PC-9 (cell line): ENCODE results near the gene DTD2. TPM values are rescaled to one million over a fixed set of nuclear protein-coding genes. Genes with fewer than 3 reads are reported as not detected.

Experiments
- BruUV-seq: library from RNA; stranded (reverse); fragments of 400-500 nt; replicated peaks from 2 replicates; lab custom pipeline; 2021; lab: Mats Ljungman, UMichigan
- CTCF ChIA-PET: fragments of 300-600 bp; sonication (Branson Sonifier 250); formaldehyde crosslinking; loops from one replicate; lab custom pipeline; 2022; ENCODE audit warnings: antibody characterized with exemption; lab: Charles Lee
- POLR2A ChIA-PET: fragments of 300-600 bp; sonication (Branson Sonifier 250); formaldehyde crosslinking; loops from one replicate; lab custom pipeline; 2022; ENCODE audit warnings: antibody characterized with exemption; ENCODE audit not compliant: unreplicated experiment; lab: Charles Lee
- DNase-seq, 2 experiments: peaks; one replicate each; pipeline versions ENCODE4 v3.0.0 to v3.0.0-alpha.2; 2015 to 2022; ENCODE audit warnings: mixed read lengths in 1 of 2
- H2AFZ ChIP-seq: fragments of 200-600 bp; sonication (generic); 2 replicates; pipeline ENCODE4 v1.8.1; 2017; ENCODE audit warnings: antibody characterized with exemption
- H3F3A ChIP-seq: fragments of 200-600 bp; sonication (generic); 2 replicates; pipeline ENCODE4 v1.8.1; 2017; ENCODE audit warnings: antibody characterized with exemption, mild to moderate bottlenecking, low read depth; ENCODE audit not compliant: insufficient read depth
- H3K27ac ChIP-seq: fragments of 200-600 bp; sonication (generic); 2 replicates; pipeline ENCODE4 v1.6.1; 2016; ENCODE audit warnings: mixed run types
- H3K27me3 ChIP-seq: fragments of 200-600 bp; sonication (generic); 2 replicates; pipeline ENCODE4 v1.6.1; 2016; ENCODE audit warnings: low read depth, mixed run types; ENCODE audit not compliant: insufficient read depth
- H3K36me3 ChIP-seq: fragments of 200-600 bp; sonication (generic); 2 replicates; pipeline ENCODE4 v1.6.1; 2016; ENCODE audit warnings: low read depth, mixed run types
- H3K4me1 ChIP-seq: fragments of 200-600 bp; sonication (generic); replicated peaks from 2 replicates; pipeline ENCODE4 v1.6.1; 2016; ENCODE audit warnings: mixed run types; ENCODE audit not compliant: insufficient read depth
- H3K4me2 ChIP-seq: fragments of 200-600 bp; sonication (generic); 2 replicates; pipeline ENCODE4 v1.6.1; 2017; ENCODE audit warnings: mixed run types
- H3K4me3 ChIP-seq: fragments of 200-600 bp; sonication (generic); 2 replicates; pipeline ENCODE4 v1.6.1; 2016; ENCODE audit warnings: mixed run types
- H3K79me2 ChIP-seq: fragments of 200-600 bp; sonication (generic); 2 replicates; pipeline ENCODE4 v1.6.1; 2017; ENCODE audit warnings: low read depth, mixed run types
- H3K9me2 ChIP-seq: fragments of 200-600 bp; sonication (generic); 2 replicates; pipeline ENCODE4 v1.8.1; 2017; ENCODE audit warnings: mild to moderate bottlenecking; ENCODE audit not compliant: insufficient read depth
- H3K9me3 ChIP-seq: fragments of 200-600 bp; sonication (generic); 2 replicates; pipeline ENCODE4 v1.8.1; 2016; ENCODE audit warnings: low read depth; ENCODE audit not compliant: insufficient read depth
- H4K20me1 ChIP-seq: fragments of 200-600 bp; sonication (generic); 2 replicates; pipeline ENCODE4 v1.8.1; 2017; ENCODE audit not compliant: insufficient read depth
- EZH2 ChIP-seq: fragments of 200-600 bp; sonication (generic); IDR thresholded peaks from 2 replicates; pipeline ENCODE4 v1.8.0; 2017; ENCODE audit warnings: antibody characterized with exemption, low read depth
- intact Hi-C: fragments of 100-400 bp; cut with micrococcal nuclease; formaldehyde crosslinking; loops from one replicate; pipeline ENCODE4 v1.10.0; 2022; ENCODE audit not compliant: unreplicated experiment
- total RNA-seq: library from RNA; stranded (reverse); gene quantifications from 2 replicates; pipeline ENCODE4 v1.2.3, GENCODE V29; 2021
- TF ChIP-seq, protein P1 (sequence below): fragments of 200-600 bp; sonication (generic); conservative IDR thresholded peaks from 2 replicates; pipeline ENCODE4 v1.6.1; 2017; ENCODE audit warnings: mixed run types, antibody characterized with exemption, mild to moderate bottlenecking, moderate library complexity

The DTD2 gene
- total RNA-seq, 1 experiment from 2014 or later = 10.1 TPM

DNA sequence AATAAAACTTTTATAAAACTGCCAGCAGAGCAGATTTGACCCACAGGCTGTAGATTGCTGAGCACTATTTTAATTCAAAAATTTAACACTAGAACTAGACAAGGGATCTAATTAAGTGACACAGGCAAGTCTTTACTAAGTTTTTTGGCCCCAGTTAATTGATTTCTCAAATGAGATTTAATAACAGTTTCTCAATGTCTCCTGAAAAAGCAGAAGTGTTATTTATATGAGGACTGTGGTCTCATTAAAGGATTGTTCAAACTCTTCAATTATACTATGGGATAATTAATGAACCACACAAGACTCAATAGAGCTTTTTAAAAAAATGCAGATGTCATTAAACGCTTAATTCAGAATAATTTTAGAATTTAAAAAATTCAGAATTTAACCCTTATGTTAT, 38.9 kb downstream of the DTD2 start:
- peaks cover 19% of the 10 kb centered on the region; the same call in 1 of the 2 replicates for H3F3A ChIP-seq
- BruUV-seq = no TSS peak
- POLR2A ChIA-PET = no interaction called here
- H2AFZ ChIP-seq = no peak overlapping the region
- H3K27me3 ChIP-seq = no peaks in the 10 kb centered on the region
- intact Hi-C loops = no loop called here
- no peaks in the 10 kb centered on the region for H3K9me3 ChIP-seq
- no peaks in the 10 kb centered on the region for H4K20me1 ChIP-seq
- H3K4me3 ChIP-seq = peak overlapping the region; percentile 29; the same call in 1 of the 2 replicates
- TF ChIP-seq EZH2 = no peak
- TF ChIP-seq, protein P1, sequence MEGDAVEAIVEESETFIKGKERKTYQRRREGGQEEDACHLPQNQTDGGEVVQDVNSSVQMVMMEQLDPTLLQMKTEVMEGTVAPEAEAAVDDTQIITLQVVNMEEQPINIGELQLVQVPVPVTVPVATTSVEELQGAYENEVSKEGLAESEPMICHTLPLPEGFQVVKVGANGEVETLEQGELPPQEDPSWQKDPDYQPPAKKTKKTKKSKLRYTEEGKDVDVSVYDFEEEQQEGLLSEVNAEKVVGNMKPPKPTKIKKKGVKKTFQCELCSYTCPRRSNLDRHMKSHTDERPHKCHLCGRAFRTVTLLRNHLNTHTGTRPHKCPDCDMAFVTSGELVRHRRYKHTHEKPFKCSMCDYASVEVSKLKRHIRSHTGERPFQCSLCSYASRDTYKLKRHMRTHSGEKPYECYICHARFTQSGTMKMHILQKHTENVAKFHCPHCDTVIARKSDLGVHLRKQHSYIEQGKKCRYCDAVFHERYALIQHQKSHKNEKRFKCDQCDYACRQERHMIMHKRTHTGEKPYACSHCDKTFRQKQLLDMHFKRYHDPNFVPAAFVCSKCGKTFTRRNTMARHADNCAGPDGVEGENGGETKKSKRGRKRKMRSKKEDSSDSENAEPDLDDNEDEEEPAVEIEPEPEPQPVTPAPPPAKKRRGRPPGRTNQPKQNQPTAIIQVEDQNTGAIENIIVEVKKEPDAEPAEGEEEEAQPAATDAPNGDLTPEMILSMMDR = no peak
- H3K9me2 ChIP-seq = no peaks in the 10 kb centered on the region
- H3K4me1 ChIP-seq = peaks cover 14% of the 10 kb centered on the region
- H3K4me2 ChIP-seq = peak overlapping the region; percentile 89
- H3K79me2 ChIP-seq = peaks cover 25% of the 10 kb centered on the region
- CTCF ChIA-PET = interaction anchor here (0.6 kb wide), 1 partner anchor 31 kb away, joined by 3 read pairs; no protein-coding TSS in a partner anchor
- H3K27ac ChIP-seq = 0 out of 2 replicates have a peak overlapping the region, but pooled peaks have one; percentile 9
- H3K36me3 ChIP-seq = no peaks in the 10 kb centered on the region
- DNase-seq = no peak

DNA sequence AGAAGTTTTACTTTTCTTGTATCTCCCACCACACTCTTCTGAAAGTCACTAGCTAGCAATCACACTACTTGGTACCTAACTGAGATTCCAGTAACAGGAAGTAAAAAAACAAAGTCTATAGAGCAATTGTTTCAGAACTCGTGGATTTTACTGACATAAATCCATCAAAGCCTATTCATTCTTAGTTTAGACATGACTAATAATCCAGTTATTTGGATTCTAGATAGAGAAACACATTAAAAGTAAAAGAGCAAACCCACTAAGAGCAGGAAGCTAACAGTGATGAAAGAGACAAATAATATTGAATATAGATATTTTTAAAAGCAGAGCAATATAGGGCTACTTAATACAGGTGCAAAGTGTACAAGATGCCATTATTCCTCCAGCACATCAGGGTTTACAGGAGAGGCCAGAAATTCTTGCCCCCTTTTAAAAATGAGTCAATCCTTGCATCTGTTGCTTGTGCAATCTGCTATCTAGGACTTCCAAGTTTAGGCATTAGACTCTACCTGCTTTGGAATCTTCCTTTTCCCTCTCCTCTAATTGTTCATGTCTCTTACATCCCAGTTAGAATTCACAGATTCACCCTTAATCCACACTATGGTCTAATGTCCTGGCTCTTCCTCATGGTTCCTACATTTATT, 43.0 kb downstream of the DTD2 start:
- no peaks in the 10 kb centered on the region for H3K36me3 ChIP-seq
- H3K4me1 ChIP-seq = peaks cover 14% of the 10 kb centered on the region
- H3K9me2 ChIP-seq = no peaks in the 10 kb centered on the region
- DNase-seq = peak in 1 of 2 experiments; percentile 41
- H3K27ac ChIP-seq = peak overlapping the region; percentile 32; the same call in 1 of the 2 replicates
- peak overlapping the region; percentile 16; the same call in 1 of the 2 replicates for H3K4me2 ChIP-seq
- H3F3A ChIP-seq = peaks cover 9% of the 10 kb centered on the region; the same call in 1 of the 2 replicates
- no TSS peak for BruUV-seq
- no peaks in the 10 kb centered on the region for H3K9me3 ChIP-seq
- intact Hi-C loops = no loop called here
- H3K4me3 ChIP-seq = no peak overlapping the region
- no peaks in the 10 kb centered on the region for H3K27me3 ChIP-seq
- no peaks in the 10 kb centered on the region for H4K20me1 ChIP-seq
- TF ChIP-seq, protein P1 = no peak
- no peak for TF ChIP-seq EZH2
- ChIA-PET POLR2A (interaction anchor here (0.7 kb wide), 1 partner anchor 204 kb away, joined by 4 read pairs; no protein-coding TSS in a partner anchor), CTCF (no interaction called here)
- no peak overlapping the region; the same call in 1 of the 2 replicates for H2AFZ ChIP-seq
- peaks cover 33% of the 10 kb centered on the region for H3K79me2 ChIP-seq

DNA sequence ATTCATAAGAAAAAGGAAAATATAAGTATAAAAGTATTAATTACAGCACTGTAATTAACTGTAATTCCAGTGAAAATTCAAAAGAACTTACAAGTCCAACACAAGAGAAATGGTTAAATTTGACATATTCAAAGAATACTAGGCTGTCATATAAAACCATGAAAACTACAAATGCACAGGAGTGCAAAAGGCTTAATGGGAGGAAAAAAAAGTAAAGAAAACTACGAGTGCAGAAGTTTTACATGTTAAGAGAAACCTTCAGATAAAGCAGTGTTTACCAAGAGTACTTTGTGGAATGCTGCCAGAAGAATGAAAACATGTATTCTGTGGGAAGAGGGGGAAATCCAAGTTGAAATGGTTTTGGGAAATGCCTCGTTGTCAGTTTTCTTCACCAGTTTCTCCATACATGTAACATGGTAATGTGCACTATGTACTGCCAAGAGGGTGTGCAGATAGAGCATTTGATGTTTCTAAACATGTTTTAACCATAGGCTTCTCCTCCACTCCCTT, 46.0 kb downstream of the DTD2 start:
- Histone ChIP-seq H3K79me2 (0 out of 2 replicates have a peak, but pooled peaks cover 11% of the 10 kb centered on the region), H3K9me2 (no peaks in the 10 kb centered on the region), H3F3A (peaks cover 5% of the 10 kb centered on the region; the same call in 1 of the 2 replicates), H3K4me3 (no peak overlapping the region), H3K9me3 (no peaks in the 10 kb centered on the region), H3K36me3 (no peaks in the 10 kb centered on the region), H3K4me2 (no peak overlapping the region), H3K27me3 (no peaks in the 10 kb centered on the region), H2AFZ (no peak overlapping the region), H3K4me1 (peaks cover 14% of the 10 kb centered on the region; the same call in 1 of the 2 replicates), H3K27ac (no peak overlapping the region), H4K20me1 (no peaks in the 10 kb centered on the region)
- BruUV-seq = no TSS peak
- ChIA-PET CTCF (no interaction called here), POLR2A (no interaction called here)
- DNase-seq = no peak
- no peak for TF ChIP-seq EZH2
- TF ChIP-seq, protein P1 = no peak
- intact Hi-C loops = no loop called here
